Measurements from ENCODE around the gene TTF2. TPM values are rescaled to one million over a fixed set of nuclear protein-coding genes. Genes with fewer than 3 reads are reported as not detected.

TTF2 gene
- polyA plus RNA-seq, 1 donor (not counting 4 experiments of a cell fraction or from before 2014, with no cell fraction given), result 23.0 TPM

GRCh38 chr1:117034791-117035290 is 25.3 kb upstream of the TTF2 start:
- no peaks in the 10 kb centered on the region for H3K9me3 ChIP-seq (ENCODE audit: control insufficient read depth, low read depth, low read length)
- H3K9ac ChIP-seq (ENCODE audit: control insufficient read depth, extremely low read depth, insufficient read depth, low read length), result no peak overlapping the region
- no peaks in the 10 kb centered on the region for H3K27me3 ChIP-seq (ENCODE audit: control insufficient read depth, extremely low read depth, insufficient read depth, low read length)
- H3K4me2 ChIP-seq (ENCODE audit: control insufficient read depth, extremely low read depth, insufficient read depth, low read depth, low read length), result no peak overlapping the region
- no peak overlapping the region for H3K4me3 ChIP-seq (ENCODE audit: control insufficient read depth in 2 of 3, extremely low read depth in 1 of 3, insufficient read depth in 2 of 3, low read depth in 1 of 3, low read length in 3 of 3)
- peaks cover 6 to 7% of the 10 kb centered on the region in 2 experiments for H3K36me3 ChIP-seq (ENCODE audit: control insufficient read depth in 2 of 2, extremely low read depth in 1 of 2, insufficient read depth in 2 of 2, low read length in 2 of 2)
- TF ChIP-seq CTCF (optimal IDR thresholded peaks at IDR 0.05 in 1 of 3, IDR thresholded peaks at IDR 0.05 in 1 of 3, conservative IDR thresholded peaks at IDR 0.05 in 1 of 3; ENCODE audit: extremely low read depth in 1 of 3, insufficient read depth in 2 of 3, low read length in 3 of 3), result no peak
- no peak for TF ChIP-seq EZH2 (IDR thresholded peaks at IDR 0.05; ENCODE audit: low read length)
- dilution Hi-C loops (cut with MboI; ENCODE audit: extremely low pct_ligation_motif_present, low sequenced_read_pairs), result no loop called here
- H3K79me2 ChIP-seq (ENCODE audit: control insufficient read depth, insufficient read depth, low read length), result no peaks in the 10 kb centered on the region
- no peaks in the 10 kb centered on the region for H3K9me1 ChIP-seq (ENCODE audit: control insufficient read depth, extremely low read depth, insufficient read depth, low read length)
- FAIRE-seq (no peak), DNase-seq (ENCODE audit: low read depth, low spot score) (no peak)
- no peak overlapping the region for H2AFZ ChIP-seq (ENCODE audit: control insufficient read depth, low read length)
- H4K20me1 ChIP-seq (ENCODE audit: control insufficient read depth, extremely low read depth, insufficient read depth, low read length), result no peaks in the 10 kb centered on the region
- H3K27ac ChIP-seq (ENCODE audit: control insufficient read depth, insufficient read depth, low read length), result no peak overlapping the region
- H3K4me1 ChIP-seq (ENCODE audit: control insufficient read depth, extremely low read depth, insufficient read depth, low read length), result no peaks in the 10 kb centered on the region

GRCh38 chr1:117036018-117036461 is 24.1 kb upstream of the TTF2 start:
- Histone ChIP-seq H3K4me2 (ENCODE audit: control insufficient read depth, extremely low read depth, insufficient read depth, low read depth, low read length) (no peak overlapping the region), H3K79me2 (ENCODE audit: control insufficient read depth, insufficient read depth, low read length) (no peaks in the 10 kb centered on the region), H3K4me3 (ENCODE audit: control insufficient read depth in 2 of 3, extremely low read depth in 1 of 3, insufficient read depth in 2 of 3, low read depth in 1 of 3, low read length in 3 of 3) (no peak overlapping the region), H2AFZ (ENCODE audit: control insufficient read depth, low read length) (no peak overlapping the region), H3K9me1 (ENCODE audit: control insufficient read depth, extremely low read depth, insufficient read depth, low read length) (no peaks in the 10 kb centered on the region), H3K9me3 (ENCODE audit: control insufficient read depth, low read depth, low read length) (no peaks in the 10 kb centered on the region), H3K36me3 (ENCODE audit: control insufficient read depth in 2 of 2, extremely low read depth in 1 of 2, insufficient read depth in 2 of 2, low read length in 2 of 2) (peaks cover 6 to 7% of the 10 kb centered on the region in 2 experiments), H3K4me1 (ENCODE audit: control insufficient read depth, extremely low read depth, insufficient read depth, low read length) (no peaks in the 10 kb centered on the region), H4K20me1 (ENCODE audit: control insufficient read depth, extremely low read depth, insufficient read depth, low read length) (no peaks in the 10 kb centered on the region), H3K27me3 (ENCODE audit: control insufficient read depth, extremely low read depth, insufficient read depth, low read length) (no peaks in the 10 kb centered on the region), H3K9ac (ENCODE audit: control insufficient read depth, extremely low read depth, insufficient read depth, low read length) (no peak overlapping the region), H3K27ac (ENCODE audit: control insufficient read depth, insufficient read depth, low read length) (no peak overlapping the region)
- dilution Hi-C loops (cut with MboI; ENCODE audit: extremely low pct_ligation_motif_present, low sequenced_read_pairs), result no loop called here
- DNase-seq (ENCODE audit: low read depth, low spot score), result no peak
- no peak for FAIRE-seq
- TF ChIP-seq CTCF (optimal IDR thresholded peaks at IDR 0.05 in 1 of 3, IDR thresholded peaks at IDR 0.05 in 1 of 3, conservative IDR thresholded peaks at IDR 0.05 in 1 of 3; ENCODE audit: extremely low read depth in 1 of 3, insufficient read depth in 2 of 3, low read length in 3 of 3) (no peak), EZH2 (IDR thresholded peaks at IDR 0.05; ENCODE audit: low read length) (no peak)

Data from keratinocyte (primary cell).